HG02623 (cell line): ENCODE results near the gene KLHL29.

ENCODE experiments used
- ATAC-seq: cut with Tn5 transposase; IDR thresholded peaks from one replicate; pipeline ENCODE4 v1.9.1; 2021; ENCODE audit warnings: moderate library complexity; ENCODE audit not compliant: unreplicated experiment

Gene KLHL29

DNA sequence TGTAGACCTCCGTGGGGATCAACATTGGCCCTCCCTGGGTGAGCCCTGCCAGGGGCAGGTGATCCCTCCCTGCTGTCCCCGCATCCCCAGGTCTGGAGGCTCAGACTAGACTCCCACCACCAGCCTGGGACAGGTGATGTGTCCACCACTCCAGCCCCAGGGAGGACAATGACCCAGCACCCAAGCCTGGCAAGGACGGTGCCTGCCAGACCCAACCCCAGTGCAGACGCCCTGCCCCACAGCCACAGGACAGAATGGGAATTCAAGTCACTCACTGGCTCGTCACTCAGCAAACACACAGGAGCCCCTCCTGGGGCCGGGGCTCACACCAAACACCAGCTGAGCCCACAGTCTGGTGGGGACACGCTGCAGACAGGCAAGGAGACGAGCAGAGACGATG lies 302.2 kb downstream of the KLHL29 start:
- ATAC-seq: no peak

- no peak for ATAC-seq
These were observed 302.7 kb downstream of the KLHL29 start for GRCh38 chr2:23687713-23688112.

GRCh38 chr2:23688486-23689130 lies 303.6 kb downstream of the KLHL29 start:
- ATAC-seq: no peak

- no peak for ATAC-seq
These were observed 304.2 kb downstream of the KLHL29 start for GRCh38 chr2:23689131-23689700.

DNA sequence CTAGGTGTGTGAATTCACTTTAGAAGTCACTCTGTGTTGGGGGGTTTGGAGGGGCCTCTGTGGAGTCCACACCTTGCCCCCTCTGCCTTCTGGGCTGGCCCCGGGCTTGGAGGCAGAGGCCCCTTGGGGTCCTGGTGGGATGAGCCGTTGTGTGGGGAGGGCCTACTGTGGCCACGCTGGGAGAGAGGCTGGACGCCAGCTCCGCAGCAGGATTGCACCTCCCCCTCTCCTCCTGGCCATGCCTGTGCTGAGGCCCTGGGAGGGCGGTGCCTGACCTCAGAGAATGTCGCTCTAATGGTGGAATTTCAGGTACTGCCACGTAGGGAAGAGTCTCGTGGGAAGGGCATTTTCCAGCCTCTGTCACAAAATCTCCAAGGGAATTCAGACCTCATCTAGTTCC lies 304.9 kb downstream of the KLHL29 start:
- ATAC-seq: no peak

DNA sequence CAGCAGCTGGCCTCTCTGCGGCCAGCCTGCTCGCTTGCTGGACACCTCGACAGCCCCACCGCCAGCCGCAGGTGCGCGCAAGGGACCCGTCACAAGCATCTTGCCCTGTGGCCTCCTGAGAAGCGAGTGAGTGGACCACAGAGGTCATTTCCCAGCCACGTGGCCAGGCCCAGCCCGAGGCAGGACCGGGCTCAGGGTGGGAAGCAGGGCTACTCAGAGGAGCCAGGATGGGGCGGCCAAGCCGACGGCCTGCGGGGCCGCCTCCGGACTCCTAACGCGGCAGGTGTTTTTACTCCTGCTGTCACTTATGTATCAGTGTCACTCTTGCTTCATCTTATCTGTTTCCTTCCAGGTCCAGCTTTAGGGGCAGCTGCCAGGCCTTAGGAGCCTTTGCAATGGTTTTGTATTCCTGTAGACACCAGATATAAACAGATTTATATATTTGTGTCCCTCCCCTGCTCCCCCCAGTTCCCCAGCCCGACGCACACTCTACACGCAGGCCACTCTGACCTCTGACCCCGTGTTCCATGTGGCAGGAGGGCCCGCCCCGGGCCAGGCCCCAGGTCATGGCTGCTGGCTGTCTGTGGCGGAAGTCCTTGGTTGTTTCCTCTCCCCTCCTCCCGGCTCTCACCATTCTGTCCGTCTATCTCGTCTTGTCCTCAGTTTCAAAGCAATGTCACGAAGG lies 305.6 kb downstream of the KLHL29 start:
- ATAC-seq: no peak

GRCh38 chr2:23691106-23691470 lies 306.1 kb downstream of the KLHL29 start:
- ATAC-seq: no peak

DNA sequence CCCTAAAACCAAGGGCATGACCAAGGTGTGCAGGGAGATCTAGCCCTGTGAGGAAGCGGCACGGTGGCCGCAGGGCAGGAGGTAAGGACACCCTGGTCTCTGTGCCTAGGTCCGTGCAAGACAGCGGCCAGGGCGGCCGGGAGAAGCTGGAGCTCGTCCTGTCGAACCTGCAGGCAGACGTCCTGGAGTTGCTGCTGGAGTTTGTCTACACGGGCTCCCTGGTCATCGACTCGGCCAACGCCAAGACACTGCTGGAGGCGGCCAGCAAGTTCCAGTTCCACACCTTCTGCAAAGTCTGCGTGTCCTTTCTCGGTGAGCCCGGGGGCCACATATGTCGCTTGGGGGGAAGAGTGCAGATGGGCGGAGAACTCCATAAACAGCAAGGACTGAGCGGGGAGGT lies 306.6 kb downstream of the KLHL29 start:
- no peak for ATAC-seq

DNA sequence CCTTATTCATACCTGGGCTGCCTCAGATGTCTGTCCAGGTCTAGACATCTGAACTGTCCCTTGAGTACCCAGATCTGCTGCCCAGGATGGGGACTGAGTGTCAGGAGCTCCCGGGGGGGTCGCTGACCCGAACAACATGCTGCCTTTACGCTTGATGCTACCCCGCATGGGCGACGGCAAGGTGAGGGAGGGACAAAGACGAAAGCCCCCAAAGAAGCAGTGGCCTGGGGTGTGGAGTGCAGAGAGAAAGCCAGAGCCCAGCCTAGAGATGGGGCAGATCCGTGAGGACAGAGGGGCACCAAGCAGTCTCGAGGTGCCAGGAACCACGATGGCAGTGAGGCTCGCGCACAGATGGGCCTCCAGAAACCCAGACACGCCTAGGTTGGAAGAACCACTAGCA lies 307.3 kb downstream of the KLHL29 start:
- no peak for ATAC-seq

- ATAC-seq: no peak
These were observed 308.0 kb downstream of the KLHL29 start for GRCh38 chr2:23692851-23693605.

DNA sequence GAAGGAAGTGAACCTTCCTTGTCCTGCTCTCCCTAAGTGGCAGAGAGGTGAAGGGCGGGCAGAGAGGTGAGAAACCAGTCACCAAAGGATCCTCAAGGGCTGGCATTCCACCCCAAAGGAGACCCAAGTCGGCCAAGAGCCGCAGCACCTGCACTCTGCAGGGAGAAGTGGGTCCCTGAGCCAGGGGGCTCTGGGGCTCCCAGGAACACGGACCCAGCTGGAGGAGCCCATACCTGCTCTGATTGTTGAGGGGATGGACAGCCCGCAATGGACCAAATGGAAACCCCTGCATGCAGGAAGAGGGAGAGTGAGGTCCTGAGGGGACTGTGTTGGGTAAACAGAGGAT lies 308.6 kb downstream of the KLHL29 start:
- no peak for ATAC-seq

DNA sequence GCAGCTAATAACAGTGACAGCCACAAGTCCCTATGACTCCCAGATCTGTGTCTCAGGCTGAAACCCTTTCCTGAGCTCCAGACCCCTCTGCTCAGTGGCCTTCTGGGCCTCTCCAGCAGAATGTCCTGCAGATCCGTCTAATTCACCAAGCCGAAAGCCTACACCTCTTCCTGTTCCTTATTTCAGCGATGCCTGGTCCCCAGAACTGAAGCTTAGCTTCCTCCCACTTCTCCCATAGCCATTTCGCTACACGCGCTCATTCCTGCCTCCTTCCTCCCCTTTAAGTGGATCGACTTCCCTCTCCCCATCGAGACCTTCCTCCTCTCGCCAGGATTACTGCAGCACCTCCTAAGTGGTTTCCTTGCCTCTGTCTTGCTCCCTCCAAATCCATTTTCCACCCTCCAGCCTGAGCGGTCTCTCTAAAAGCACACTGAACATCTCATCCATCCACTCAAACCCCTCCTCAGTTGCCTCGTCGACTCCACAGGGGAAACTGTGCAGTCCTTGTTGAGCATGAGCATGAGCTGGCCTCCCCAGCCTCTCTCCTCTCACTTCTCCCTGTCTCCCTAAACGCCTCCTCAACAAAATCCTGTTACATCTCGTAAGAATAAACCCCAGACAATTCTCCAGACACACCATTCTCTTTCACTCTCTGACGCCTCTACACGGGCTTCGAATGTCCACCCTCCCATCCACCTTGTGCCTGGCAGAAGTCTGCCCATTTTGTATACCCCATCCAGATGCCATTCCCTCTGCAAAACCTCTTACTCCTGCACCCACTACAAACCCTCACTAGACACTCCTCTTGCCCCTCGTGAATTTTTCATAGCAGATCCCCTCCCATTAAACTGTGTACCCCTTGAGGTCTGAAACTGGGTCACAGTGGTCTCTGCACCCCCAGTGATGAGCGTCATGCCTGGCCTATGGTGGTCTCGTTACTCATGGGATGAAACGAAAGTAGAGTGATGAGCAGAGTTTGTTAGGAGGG lies 309.4 kb downstream of the KLHL29 start:
- no peak for ATAC-seq

DNA sequence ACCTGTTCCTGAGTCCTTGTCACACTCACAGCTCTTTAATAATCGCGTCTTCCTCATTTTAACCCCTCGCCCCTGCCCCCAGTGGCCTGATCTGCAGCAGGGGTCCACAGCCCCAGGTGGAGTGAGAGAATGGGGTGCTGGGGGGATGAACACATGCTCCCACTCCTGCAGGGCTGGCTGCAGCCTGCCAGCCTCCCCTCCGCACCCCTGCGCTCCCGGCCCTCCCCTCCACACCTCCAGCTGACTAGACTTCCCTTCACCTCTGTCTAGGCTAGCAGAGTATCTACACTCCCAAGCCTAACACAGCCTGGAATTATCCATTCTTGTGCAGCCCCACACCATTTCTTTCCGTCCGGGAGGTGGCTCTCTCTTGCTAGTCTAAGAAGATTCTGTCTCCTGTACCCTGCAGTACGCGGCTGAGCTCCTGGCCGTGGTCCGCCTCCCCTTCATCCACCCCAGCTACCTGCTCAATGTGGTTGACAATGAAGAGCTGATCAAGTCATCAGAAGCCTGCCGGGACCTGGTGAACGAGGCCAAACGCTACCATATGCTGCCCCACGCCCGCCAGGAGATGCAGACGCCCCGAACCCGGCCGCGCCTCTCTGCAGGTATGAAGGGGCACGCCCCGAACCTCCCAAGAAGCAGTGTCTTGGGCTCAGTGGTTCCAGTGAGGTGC lies 310.4 kb downstream of the KLHL29 start:
- no peak for ATAC-seq

- ATAC-seq: no peak
These were observed 311.1 kb downstream of the KLHL29 start for GRCh38 chr2:23695890-23696751.

- no peak for ATAC-seq
These were observed 311.7 kb downstream of the KLHL29 start for GRCh38 chr2:23696752-23697045.

DNA sequence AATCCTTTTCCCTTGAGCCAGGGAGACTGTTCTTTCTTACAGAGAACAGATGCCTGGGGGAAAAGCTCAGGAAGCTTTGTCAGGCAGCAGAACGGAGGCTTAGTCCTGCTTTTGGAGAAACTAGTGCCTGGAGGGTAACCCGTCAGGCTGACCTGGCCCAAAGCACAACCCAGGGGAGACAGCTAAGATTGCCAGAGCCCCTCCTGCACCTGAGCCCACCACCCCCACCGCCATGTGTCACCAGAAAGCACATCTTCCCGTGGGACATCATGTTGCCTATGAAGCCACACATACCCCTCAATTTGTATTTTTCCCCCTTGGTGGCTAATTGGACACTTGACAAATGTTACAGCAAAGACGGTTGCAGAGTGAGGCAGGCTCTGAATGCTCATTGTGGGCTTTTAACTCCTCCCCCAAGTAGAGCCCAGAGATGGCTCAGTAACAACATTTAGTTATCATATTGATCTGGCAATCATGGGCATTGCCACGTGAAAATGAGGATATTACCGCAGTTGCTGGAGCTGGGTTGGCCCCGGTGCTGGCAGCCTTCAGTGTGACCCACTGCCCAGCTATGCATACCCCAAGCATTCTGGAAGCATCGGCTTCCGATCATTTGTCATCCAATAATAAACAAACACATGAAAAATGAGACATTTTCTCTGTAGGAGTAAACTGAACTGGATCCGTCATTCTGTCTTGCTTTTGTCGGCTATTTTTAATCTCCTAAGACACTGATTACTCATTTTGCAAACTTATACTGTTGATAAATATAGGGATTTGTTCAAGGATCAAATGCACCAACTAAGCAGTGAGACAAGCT lies 312.5 kb downstream of the KLHL29 start:
- no peak for ATAC-seq

DNA sequence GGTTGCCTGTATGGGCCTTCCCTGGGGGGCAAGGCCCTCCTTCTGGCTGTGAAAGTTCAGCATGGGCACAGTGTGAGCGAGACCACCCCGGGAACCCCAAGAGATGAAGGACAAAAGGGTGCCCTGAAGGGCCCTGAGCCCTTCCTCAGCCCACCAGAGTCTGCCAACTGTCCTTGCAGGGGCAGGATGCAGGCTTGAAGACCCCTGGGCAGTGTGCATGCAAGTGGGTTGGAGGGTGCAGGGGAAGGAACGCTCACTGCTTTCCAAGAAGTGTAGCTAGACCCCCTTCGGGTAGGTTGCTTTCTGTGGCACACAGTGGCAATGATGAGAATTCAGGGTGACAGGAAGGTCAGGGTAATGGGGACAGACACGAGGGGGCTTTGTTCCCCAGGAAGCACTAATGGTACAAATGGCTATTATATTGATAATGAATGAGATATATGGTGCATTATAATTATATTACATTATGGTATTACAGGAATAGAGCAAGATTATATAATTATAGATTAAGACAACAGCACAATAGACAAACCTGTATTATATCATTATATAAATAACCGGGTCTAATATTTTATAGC lies 313.2 kb downstream of the KLHL29 start:
- ATAC-seq: no peak
